GM19455 (cell line): Measurements from ENCODE around the gene DVL2.

Source experiments
- ATAC-seq: cut with Tn5 transposase; IDR thresholded peaks from one replicate; pipeline ENCODE4 v1.9.1; 2021; ENCODE audit not compliant: unreplicated experiment

DVL2 gene

GRCh38 chr17:7176107-7176840 lies 58.0 kb downstream of the DVL2 start:
- ATAC-seq = no peak
